GM12878 (cell line): ENCODE measurements around the gene TSPYL4.

Experiments used
- NR2F1 ChIP-seq: fragments of 450-650 bp; conservative IDR thresholded peaks from 2 replicates; pipeline ENCODE4 v1.6.1; 2017; ENCODE audit warnings: mild to moderate bottlenecking
- RFX5 ChIP-seq: IDR thresholded peaks from 2 replicates; pipeline ENCODE4 v1.6.1; 2011; ENCODE audit warnings: low read depth, low read length, improper control_type of control experiment
- SP1 ChIP-seq: IDR thresholded peaks from one replicate; pipeline ENCODE4 v1.6.1; 2011; ENCODE audit warnings: low read depth, low read length
- TF ChIP-seq, protein P1 (sequence below), 3 experiments: IDR thresholded peaks in 2 of 3; conservative IDR thresholded peaks in 1 of 3; 2 replicates each; pipeline ENCODE4 v1.5.1; 2011; ENCODE audit warnings: low read depth in 3 of 3, low read length in 3 of 3, mild to moderate bottlenecking in 3 of 3, control low read depth in 2 of 3, moderate library complexity in 2 of 3, inconsistent platforms in 1 of 3, mixed read lengths in 1 of 3; ENCODE audit not compliant: control insufficient read depth in 2 of 3, insufficient read depth in 1 of 3; ENCODE audit errors: extremely low read depth in 1 of 3

GRCh38 chr6:116280933-116281316 is 27.1 kb upstream of the TSPYL4 start:
- no peak for TF ChIP-seq SP1
- TF ChIP-seq, protein P1, sequence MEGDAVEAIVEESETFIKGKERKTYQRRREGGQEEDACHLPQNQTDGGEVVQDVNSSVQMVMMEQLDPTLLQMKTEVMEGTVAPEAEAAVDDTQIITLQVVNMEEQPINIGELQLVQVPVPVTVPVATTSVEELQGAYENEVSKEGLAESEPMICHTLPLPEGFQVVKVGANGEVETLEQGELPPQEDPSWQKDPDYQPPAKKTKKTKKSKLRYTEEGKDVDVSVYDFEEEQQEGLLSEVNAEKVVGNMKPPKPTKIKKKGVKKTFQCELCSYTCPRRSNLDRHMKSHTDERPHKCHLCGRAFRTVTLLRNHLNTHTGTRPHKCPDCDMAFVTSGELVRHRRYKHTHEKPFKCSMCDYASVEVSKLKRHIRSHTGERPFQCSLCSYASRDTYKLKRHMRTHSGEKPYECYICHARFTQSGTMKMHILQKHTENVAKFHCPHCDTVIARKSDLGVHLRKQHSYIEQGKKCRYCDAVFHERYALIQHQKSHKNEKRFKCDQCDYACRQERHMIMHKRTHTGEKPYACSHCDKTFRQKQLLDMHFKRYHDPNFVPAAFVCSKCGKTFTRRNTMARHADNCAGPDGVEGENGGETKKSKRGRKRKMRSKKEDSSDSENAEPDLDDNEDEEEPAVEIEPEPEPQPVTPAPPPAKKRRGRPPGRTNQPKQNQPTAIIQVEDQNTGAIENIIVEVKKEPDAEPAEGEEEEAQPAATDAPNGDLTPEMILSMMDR (IDR thresholded peaks at IDR 0.05 in 2 of 3, conservative IDR thresholded peaks at IDR 0.05 in 1 of 3; ENCODE audit: control insufficient read depth in 2 of 3, extremely low read depth in 1 of 3, insufficient read depth in 1 of 3, low read depth in 3 of 3, low read length in 3 of 3) = no peak
- TF ChIP-seq NR2F1 = no peak
- TF ChIP-seq RFX5 = no peak
